Tibial artery (tissue), 4 donors: ENCODE data around the gene TRABD2A.

ENCODE experiments used
- DNase-seq, 2 donors: peaks; one replicate each; pipeline ENCODE4 v3.0.0-alpha.2; 2019
- H3K27ac ChIP-seq, 2 donors: fragments of 200-600 bp; sonication (generic) in 1 of 2; 1 replicate in 1 of 2; 2 replicates in 1 of 2; pipeline ENCODE4 v1.5.1; 2018 to 2019; ENCODE audit warnings: mild to moderate bottlenecking in 1 of 2
- H3K27me3 ChIP-seq, 2 donors: fragments of 200-600 bp; sonication (generic) in 1 of 2; one replicate each; pipeline versions ENCODE4 v1.5.1 to v1.6.0; 2016 to 2019
- H3K36me3 ChIP-seq, 3 donors: fragments of 200-600 bp; sonication (generic) in 2 of 3; one replicate each; pipeline ENCODE4 v1.5.1; 2016 to 2019; ENCODE audit warnings: mild to moderate bottlenecking in 2 of 3
- H3K4me1 ChIP-seq, 4 donors: fragments of 200-600 bp; sonication (generic) in 2 of 4; 1 replicate in 3 of 4; 2 replicates in 1 of 4; pipeline ENCODE4 v1.5.1; 2016 to 2019
- H3K4me3 ChIP-seq, 2 donors: fragments of 200-600 bp; sonication (generic) in 1 of 2; 1 replicate in 1 of 2; 2 replicates in 1 of 2; pipeline ENCODE4 v1.5.1; 2018 to 2019; ENCODE audit warnings: mild to moderate bottlenecking in 2 of 2
- H3K9me3 ChIP-seq, 3 donors: fragments of 200-600 bp; sonication (generic) in 1 of 3; one replicate each; pipeline ENCODE4 v1.5.1; 2016 to 2019
- CTCF ChIP-seq, 2 experiments: fragments of 200-600 bp in 1 of 2; fragments of 450-650 bp in 1 of 2; IDR thresholded peaks; one replicate each; pipeline ENCODE4 v1.5.1; 2017 to 2019; ENCODE audit warnings: antibody characterized with exemption in 2 of 2, mild to moderate bottlenecking in 1 of 2, moderate library complexity in 1 of 2
- intact Hi-C: fragments of 100-400 bp; cut with DNase I; formaldehyde crosslinking; loops from one replicate; pipeline ENCODE4 v1.15.0; 2023; ENCODE audit warnings: low total_unique reads

The TRABD2A gene

GRCh38 chr2:84807063-84807485, 73.8 kb downstream of the TRABD2A start:
- H3K4me3 ChIP-seq, result peak overlapping the region in 1 of 2 donors; percentile 19
- peaks cover 0 to 13% (median 10%) of the 10 kb centered on the region in 4 donors for H3K4me1 ChIP-seq
- peak in 1 of 2 donors; percentile 34 for DNase-seq
- intact Hi-C loops, result no loop called here
- H3K9me3 ChIP-seq, result no peaks in the 10 kb centered on the region
- no peak for TF ChIP-seq CTCF (IDR thresholded peaks at IDR 0.05)
- H3K36me3 ChIP-seq, result no peaks in the 10 kb centered on the region
- no peaks in the 10 kb centered on the region for H3K27me3 ChIP-seq
- peak overlapping the region; percentile 5 to 22 for H3K27ac ChIP-seq

DNA sequence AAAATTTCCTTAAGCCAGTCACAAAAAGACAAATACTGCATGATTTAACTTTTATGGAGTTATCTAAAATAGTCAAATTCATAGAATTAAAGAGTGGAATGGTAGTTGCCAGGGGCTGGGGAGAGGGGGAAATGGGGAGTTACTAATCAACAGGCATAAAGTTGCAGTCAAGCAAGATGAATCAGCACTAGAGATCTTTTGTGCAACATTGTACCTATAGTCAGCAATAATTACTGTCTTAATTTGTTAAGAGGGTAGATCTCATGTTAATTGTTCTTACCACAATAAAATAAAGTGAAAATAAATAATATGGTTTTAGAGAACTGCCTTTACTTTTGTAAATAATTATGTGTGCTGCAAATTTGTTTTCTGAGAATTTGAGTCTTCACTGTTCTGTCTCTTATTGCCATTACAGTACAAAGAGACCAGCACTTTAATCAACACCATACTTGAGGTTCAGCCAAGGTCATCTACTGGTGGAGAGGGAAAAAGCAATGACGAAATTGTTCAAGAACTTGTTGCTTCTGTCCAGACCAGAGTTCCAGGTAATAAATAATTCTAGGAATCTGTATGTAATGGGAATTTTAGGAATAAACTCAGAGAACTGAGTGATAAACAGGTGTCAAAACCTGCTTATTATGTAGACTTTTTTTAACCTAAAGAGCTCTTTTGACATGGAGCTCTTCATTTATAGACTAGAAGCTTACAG, 75.5 kb downstream of the TRABD2A start:
- H3K27me3 ChIP-seq, result no peaks in the 10 kb centered on the region
- DNase-seq, result no peak
- no peak for TF ChIP-seq CTCF (IDR thresholded peaks at IDR 0.05)
- no peak overlapping the region for H3K4me3 ChIP-seq
- no peaks in the 10 kb centered on the region for H3K9me3 ChIP-seq
- H3K27ac ChIP-seq, result no peak overlapping the region
- H3K36me3 ChIP-seq, result no peaks in the 10 kb centered on the region
- intact Hi-C loops, result no loop called here
- peaks cover 0 to 13% (median 10%) of the 10 kb centered on the region in 4 donors for H3K4me1 ChIP-seq

DNA sequence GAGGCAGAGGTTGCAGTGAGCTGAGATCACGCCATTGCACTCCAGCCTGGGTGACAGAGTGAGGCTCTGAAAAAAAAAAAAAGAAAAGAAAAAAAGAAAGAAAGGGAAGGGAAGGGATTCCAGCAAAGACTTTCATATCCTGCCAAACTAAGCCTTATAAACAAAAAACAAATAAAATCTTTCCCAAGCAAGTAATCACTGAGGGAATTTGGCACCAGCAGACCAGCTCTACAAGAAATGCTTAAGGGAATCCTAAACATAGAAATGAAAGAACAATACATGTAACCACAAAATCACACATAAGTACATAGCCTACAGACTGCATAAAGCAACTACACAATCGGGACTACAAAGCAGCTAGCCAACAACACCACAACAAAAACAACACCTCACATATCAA, 79.1 kb downstream of the TRABD2A start:
- H3K4me1 ChIP-seq, result peaks cover 0 to 3% (median 2%) of the 10 kb centered on the region in 4 donors
- intact Hi-C loops, result no loop called here

GRCh38 chr2:84800194-84800805, 80.6 kb downstream of the TRABD2A start:
- Histone ChIP-seq H3K9me3 (no peaks in the 10 kb centered on the region), H3K4me3 (no peak overlapping the region), H3K36me3 (no peaks in the 10 kb centered on the region), H3K27me3 (no peaks in the 10 kb centered on the region), H3K4me1 (no peaks in the 10 kb centered on the region), H3K27ac (no peak overlapping the region)
- TF ChIP-seq CTCF (IDR thresholded peaks at IDR 0.05), result no peak
- DNase-seq, result no peak
- intact Hi-C loops, result no loop called here

More for the DNA sequence above, 79.1 kb downstream of the TRABD2A start:
- Histone ChIP-seq H3K9me3 (no peaks in the 10 kb centered on the region), H3K27ac (no peak overlapping the region), H3K36me3 (no peaks in the 10 kb centered on the region), H3K4me3 (no peak overlapping the region), H3K27me3 (no peaks in the 10 kb centered on the region)
- no peak for DNase-seq
- no peak for TF ChIP-seq CTCF (IDR thresholded peaks at IDR 0.05)

DNA sequence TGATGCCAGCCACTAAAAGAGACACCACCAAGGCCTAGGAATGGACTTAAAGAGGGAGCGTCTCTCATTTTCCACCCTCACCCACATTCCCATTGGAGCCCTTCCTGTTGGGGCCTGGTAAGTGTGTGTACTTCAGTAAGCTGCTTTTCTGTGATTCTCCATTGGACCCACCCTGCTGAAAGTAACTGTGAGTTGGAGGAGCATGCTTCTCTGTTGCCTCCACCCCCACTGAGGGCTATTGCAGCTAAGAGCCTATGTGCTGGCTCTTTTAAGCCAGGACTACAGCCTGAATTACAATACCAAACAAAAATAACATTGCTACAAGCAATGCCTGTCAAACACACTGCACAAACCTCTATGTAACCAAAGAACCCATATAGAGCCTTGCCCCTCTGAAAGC, 81.1 kb downstream of the TRABD2A start:
- H3K4me1 ChIP-seq, result no peaks in the 10 kb centered on the region
- no peak overlapping the region for H3K4me3 ChIP-seq
- no peak for DNase-seq
- TF ChIP-seq CTCF (IDR thresholded peaks at IDR 0.05), result no peak
- intact Hi-C loops, result no loop called here
- H3K9me3 ChIP-seq, result no peaks in the 10 kb centered on the region
- no peaks in the 10 kb centered on the region for H3K27me3 ChIP-seq
- no peak overlapping the region for H3K27ac ChIP-seq
- no peaks in the 10 kb centered on the region for H3K36me3 ChIP-seq
